HG03064 (cell line): Measurements from ENCODE around the gene STAG1.
"Not testable (repeated sequence)": the region's sequence is repeated elsewhere in the genome, so short reads cannot be mapped to it uniquely, and the experiment has no call there.

Experiments used
- ATAC-seq: cut with Tn5 transposase; IDR thresholded peaks from one replicate; pipeline ENCODE4 v1.9.1; 2021; ENCODE audit warnings: low read depth; ENCODE audit not compliant: unreplicated experiment

STAG1 gene

DNA sequence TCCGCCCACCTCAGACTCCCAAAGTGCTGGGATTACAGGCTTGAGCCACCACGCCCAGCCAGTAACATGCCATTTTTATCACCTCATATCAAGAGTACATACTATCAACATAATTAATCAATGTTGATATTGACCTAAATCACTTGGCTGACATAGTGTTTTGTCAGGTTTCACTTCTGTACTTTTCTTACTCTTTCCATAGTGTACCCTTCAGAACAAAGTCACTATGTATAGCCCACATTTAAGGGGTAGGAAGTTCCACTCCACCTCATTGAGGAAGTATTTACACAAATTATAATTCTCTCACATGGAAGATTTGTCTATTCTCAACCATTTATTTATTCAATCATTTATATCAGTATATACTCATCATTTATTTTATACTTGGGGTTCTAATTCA lies 145.2 kb downstream of the STAG1 start:
- ATAC-seq, result no peak

DNA sequence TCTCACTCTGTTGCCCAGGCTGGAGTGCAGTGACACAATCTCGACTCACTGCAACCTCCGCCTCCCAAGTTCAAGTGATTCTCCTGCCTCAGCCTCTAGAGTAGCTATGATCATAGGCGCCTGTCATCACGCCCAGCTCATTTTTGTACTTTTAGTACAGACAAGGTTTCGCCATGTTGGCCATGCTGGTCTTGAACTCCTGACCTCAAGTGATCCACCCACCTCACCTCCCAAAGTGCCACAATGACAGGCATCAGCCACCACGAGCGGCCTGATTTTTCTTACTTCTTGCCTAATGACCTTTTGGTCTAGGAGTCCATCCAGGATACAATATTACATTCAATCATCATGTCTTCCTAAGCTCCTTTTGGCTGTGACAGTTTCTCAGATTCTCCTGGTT lies 146.0 kb downstream of the STAG1 start:
- not testable (repeated sequence) for ATAC-seq

DNA sequence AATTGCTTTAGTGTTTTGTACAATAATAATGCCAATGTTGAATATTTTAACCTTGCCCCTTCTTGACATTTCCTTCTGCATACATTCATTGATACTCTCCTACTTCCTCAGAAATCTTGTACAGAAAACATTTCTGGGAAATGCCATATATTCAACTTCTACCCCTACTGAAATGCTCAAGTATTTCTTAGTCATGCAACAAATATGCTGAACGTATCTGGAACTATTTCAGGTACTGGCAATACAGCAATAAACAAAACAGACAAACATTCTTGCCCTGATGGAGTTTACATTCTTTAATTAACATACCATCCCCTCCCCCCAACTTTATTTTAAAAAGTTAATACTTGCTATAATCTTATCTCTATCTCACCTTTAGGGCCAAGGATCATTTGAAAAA lies 147.2 kb downstream of the STAG1 start:
- no peak for ATAC-seq

DNA sequence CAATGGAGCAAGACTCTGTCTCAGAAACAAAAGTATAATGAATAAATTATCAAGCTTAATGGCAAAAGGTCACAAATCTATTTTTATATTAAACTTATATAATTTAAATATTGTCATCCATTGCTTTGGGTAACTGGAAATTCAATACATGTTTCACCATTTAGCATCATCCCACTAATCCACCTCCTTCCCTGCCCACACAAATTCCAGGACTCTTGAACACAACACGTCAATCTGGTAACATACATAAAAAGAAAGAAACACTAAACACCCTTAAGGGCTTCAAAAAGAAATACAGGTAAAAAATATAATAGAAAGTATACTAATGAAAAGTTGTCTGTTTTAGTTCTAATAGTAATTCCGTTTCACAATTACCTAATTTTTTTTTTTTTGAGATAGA lies 149.4 kb downstream of the STAG1 start:
- no peak for ATAC-seq

DNA sequence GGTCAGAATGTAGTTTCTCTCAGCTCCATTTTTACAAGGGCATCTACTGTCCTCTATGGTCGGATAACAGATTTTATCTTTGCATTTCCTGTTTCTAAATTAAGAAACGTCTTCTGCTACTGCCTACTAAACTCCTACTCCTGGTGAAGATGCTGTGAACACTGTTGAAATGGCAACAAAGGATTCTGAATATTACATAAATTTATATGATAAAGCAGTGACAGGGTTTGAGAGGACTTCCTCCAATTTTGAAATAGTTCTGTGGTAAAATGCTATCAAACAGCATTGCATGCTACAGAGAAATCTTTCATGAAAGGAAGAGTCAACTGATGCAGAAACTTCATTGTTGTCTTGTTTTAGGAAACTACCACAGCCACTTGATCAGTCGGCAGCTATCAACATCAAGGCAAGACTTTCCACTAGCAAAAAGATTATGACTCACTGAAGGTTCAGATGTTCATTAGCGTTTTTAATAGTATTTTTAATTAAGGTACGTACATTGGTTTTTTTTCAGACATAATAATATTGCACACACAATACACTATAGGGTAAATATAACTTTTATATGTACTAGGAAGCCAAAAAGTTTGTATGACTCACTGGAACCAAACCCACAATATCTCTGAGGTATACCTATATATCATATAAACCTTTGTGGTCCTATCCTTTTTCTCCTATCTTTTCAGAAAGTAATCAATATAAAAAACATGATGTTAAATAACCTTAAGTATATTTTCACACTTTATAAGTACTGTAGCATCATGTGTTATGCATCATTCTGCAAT lies 156.1 kb downstream of the STAG1 start:
- ATAC-seq, result no peak

DNA sequence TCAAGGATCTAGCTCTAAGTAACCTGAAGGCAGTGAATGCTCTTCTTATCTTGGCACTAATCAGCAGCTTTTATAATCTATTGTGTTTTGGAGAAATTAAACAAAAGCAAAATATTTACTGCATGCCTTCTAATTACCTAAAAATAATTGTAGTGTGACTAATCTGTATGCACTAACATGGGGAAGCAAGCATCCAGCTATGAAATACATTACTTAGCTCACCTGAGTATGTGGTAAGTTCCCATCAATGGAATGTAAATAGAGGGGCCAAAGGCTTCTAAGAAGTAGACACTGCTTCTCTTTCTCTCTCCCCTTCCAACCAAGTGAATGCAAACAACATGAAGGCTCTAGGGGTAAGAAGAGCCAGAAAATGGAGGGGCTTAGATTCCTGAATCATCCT lies 165.6 kb downstream of the STAG1 start:
- ATAC-seq, result no peak

DNA sequence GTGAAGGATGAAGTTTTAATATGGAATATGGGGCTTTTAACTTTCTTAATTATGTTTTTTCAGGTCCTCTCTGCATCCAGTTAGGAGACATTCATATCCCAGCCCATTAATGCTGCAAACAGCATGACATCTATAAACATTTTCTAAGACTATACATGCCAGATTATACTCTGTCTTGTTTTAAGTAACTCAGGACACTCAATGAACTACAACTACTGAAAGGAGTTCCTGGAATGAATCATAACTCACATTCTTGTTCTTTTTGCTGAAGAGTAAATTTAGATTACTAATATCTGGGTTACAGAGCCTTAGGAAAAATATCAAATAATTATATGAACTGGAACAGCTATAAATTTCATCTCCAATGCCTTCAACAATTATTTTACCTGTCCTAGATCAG lies 167.4 kb downstream of the STAG1 start:
- ATAC-seq, result no peak

DNA sequence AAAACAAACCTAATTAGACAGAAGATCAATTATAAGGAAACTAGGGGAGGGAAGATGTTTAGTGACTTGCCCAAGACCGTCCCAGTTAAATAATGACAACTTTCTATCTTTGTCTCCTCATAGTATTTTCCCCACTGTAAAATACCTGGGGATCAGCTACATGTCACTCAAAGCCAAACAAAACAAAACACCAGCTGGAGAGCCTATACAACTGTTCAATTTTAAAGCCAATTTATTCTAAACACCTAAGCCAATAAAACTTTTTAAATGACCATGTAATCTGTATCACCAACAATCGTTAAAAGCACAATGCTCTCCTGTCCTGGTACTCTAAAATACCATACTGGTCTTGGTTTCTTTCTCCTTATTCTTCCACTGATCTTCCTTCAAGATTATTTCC lies 168.4 kb downstream of the STAG1 start:
- ATAC-seq, result no peak

DNA sequence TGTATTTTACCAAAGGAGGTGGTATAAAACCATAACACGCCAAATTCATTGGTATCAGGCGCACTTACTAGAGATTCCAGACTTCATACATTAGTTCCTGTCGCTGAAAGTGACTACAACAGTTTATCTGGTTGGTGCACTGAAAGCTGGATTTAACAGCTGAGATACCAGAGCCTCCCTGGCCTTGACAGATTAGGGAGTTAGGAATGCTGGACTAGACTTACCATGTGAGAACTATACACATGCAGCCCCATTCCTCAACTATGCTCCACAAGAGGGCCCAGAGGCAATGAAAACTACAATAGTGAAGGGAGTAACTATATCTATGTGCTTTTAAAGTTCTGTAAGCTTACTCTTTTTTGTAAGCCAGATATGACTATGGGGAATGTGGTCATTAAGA lies 174.4 kb downstream of the STAG1 start:
- no peak for ATAC-seq

DNA sequence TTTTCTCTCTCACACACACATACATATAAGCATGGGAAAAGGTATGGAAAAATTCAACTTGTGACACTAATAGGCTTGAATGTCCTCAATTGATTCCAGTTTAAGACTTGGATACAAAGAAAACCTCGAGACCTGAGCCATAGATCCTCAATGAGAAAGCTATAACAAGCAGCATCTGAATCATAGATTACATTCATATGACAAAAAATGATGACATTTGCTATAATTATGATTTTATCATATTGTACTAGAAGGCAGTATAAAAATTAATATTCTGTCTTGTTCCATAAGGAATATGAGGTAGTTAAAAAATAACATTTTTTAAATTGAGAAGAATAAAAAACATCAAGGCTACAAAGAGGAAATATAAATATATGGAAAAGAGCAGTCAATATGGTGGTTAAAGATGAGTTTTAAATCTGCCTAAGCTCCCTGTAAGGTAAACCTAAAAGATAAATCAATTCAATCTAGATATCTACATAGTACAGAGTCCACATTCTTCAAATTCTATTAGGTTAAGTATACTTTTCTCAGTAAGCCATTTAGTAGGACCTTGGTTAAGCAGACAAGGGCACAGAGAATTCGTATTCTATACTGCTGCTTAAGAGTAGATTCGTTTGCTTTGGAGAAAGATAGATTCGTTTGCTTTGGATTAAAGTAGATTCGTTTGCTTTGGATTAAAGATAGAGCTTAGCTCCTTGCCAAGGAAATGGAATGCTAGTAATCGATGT lies 175.7 kb downstream of the STAG1 start:
- no peak for ATAC-seq

DNA sequence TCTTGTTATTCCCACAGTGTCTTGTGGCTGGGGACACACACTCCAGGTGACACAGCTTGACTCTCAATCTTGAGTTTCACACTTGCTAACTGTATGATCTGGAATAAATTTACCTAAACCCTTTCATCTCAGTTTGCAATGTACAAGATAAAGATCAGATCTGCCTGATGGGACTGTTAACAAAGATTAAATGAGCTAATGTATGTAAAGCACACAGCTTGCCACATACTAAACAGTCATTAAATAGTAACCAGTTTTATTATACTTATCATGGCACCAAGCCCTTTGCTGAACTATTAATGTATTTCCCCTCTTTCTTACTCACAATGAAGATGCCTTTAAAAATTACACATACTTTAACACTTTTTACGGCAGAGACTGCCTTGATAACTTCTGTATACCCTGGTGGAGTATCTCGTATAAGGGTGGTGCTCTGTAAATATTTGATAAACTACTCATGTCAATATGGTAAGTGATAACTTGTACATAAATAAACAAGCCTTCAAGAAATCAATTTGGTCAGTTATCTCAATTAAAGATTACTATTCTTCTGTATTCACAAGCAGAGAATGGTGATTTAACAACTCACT lies 184.5 kb downstream of the STAG1 start:
- no peak for ATAC-seq

DNA sequence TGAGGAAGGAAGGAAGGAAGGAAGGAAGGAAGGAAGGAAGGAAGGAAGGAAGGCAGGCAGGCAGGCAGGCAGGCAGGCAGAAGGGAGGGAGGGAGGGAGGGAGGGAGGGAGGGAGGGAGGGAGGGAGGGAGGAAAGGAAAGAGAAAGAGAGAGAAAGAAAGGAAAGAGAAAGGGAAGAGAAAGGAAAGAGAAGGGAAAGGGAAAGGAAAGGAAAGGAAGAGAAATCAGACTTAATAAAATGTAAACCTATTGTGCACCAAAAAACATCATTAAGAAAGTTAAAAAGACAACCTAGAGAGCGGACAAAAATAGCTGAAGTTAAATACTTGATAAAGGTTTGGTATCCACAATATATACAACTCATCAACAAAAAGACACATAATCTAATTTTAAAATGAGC lies 187.2 kb downstream of the STAG1 start:
- not testable (repeated sequence) for ATAC-seq

DNA sequence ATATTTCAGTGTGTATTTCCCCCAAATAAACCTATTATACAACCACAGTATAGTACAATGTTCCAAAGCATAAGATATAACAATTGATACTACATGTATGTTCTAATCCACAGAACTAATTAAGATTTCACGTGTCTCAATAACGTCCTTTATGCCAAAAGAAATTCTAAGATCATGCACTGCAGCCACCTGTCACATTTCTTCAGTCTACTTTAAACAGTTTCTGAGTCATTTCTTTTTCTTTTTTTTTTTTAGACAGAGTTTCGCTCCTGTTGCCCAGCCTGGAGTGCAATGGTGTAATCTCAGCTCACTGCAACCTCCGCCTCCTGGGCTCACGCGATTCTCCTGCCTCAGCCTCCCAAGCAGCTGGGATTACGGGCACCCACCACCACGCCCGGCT lies 190.2 kb downstream of the STAG1 start:
- ATAC-seq, result no peak

DNA sequence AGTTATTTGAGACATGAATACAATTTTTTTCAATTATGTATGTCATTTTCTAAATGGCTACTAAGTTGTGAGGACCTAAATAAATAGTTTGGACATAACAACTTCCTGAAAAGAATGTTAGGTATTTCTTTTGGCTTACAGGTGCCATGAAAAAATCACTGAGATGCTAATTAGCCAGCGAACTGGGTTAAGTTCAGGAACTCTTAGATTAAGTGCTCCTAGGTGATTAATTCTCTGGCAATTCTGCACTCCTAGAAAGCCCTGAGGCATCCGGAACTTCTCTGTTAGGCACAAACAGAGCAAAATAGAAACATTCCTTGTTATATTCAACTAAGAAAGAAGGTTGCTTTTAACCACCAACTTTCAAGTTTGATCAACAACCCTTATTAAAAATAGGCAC lies 192.3 kb downstream of the STAG1 start:
- no peak for ATAC-seq

DNA sequence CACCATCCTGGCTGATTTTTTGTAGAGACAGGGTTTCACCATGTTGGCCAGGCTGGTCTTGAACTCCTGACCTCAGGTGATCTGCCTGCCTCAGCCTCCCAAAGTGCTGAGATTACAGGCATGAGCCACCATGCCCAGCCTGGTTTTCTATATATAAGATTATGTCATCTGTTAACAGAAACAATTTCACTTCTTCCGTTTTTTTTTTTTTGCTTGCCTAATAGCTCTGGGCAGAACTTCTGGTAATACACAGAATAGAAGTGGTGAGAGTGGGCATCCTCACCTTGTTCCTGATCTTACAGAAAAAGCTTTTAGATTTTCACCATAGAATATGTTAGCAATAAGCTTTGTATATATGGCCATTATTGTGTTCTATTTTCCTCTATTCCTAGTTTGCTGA lies 202.7 kb downstream of the STAG1 start:
- not testable (repeated sequence) for ATAC-seq

DNA sequence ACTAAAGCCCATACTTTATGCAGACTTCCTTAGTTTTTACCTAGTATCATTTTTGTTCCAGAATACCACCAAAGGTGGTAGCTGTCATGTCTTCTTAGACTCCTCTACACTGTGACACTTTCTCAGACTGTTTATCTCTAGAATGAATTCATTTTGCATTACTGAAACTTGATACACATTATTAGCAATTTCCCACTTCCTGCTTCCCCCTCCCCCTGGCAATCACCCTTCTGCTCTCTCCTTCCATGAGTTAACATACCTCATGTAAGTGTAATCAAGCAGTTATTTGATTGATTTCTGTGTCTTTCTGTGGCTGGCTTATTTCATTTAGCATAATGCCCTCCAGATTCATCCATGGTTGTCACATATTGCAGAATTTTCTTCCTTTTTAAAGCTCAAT lies 204.9 kb downstream of the STAG1 start:
- no peak for ATAC-seq

DNA sequence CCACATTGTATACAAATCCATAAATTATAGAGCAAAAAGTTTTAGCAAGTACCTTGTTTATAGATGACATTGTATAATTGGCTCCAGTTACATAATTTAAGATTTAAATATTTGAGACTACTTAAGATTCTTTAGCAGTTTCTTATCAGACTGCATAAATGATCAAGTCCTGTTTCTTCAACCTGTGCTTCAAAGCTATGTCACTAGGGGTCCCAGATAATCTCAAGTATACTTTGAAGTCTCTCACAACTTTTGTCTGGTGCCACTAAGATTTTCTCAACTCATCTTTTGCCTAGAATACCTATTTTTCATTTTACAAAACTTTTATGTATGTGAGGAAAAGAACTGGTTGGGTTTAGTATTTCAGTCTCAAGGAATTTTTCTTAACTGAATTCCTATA lies 205.5 kb downstream of the STAG1 start:
- ATAC-seq, result no peak

DNA sequence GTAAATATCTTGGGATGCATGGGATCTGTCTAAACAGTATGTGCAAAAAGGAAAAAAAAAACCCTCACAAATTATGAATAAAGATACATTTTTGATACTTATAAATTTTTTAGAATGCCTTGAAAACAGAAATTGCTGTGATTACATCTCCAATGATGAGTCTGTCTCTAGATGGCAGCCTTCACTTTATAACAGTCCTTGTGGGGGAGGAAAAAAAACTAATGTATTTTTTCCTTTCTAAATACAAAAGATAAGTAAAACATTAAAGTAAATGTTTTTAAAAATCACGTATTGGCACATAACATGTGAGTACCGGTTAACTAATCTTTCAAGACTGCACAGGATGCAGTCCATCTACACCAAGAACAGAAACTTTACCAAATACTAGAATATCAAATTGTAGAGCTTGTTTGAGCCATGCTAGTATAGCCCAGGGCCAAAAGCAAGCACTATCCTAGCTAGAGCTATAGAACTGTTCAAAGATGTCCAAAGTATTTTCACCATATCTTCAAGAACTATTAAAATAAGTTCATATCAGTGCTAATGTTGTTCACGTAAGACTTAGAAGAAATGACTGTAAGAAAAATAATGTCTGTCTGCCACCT lies 206.4 kb downstream of the STAG1 start:
- no peak for ATAC-seq

DNA sequence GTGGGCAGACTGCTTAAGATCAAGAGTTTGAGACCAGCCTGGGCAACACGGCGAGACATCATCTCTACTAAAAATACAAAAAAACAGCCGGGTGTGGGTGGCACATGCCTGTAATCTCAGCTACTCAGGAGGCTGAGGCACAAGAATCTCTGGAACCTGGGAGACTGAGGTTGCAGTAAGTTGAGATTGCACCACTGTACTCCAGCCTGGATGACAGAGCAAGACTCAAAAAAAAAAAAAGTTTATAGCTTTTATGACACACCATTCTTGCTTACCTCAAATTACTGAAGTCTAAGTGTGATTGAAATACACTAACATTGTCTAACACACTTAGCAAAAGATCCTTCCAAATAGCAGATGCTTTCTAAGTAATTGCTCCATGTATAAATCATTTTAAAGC lies 207.6 kb downstream of the STAG1 start:
- ATAC-seq, result no peak

DNA sequence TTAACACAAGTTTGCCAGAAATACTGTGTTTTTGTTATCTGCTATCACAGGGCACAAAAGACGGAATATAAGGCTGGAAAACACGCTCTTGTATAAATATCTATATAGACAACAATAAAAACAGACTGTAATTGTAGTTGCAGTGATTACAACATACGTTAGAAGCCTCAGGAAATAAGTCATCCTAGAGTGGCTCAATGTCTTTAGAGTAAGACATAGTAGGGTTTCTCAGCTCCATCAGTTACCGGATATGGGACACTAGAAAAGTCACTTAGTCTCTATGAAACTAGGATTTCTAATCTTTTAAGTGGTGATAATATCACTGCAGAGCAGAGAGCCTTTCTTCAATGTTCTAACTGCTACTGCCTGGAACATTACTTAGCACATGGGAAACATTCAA lies 208.8 kb downstream of the STAG1 start:
- ATAC-seq, result no peak

DNA sequence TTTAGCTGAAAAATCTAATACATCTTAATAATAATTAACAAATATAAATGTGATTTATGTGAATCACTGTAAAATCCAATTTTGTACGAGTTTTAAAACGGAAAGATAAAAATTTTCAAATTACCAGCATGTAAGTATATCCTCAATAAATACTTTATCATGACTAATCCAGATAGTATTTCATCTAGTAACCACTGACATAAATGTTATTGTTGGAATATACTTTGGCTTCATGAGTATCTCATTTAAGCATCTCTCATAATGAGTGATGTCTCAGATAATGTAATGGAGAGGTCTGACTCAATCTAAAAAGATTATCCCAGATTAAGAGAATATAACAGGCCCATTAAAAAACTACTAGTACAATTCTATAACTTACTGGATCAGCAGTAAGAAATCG lies 216.3 kb downstream of the STAG1 start:
- ATAC-seq, result no peak
